CD4-positive, alpha-beta T cell treated with Interferon alpha-2 for 1 hour (primary cell): ENCODE data around the gene DNAJB6.

Experiments used
- DNase-seq, 2 donors: peaks; one replicate each; pipeline ENCODE4 v3.0.0-alpha.2; 2020 to 2022

Gene DNAJB6

GRCh38 chr7:157431173-157431950, 94.6 kb downstream of the DNAJB6 start:
- no peak for DNase-seq

- DNase-seq, result no peak
These were observed 95.2 kb downstream of the DNAJB6 start for GRCh38 chr7:157431951-157432540.

- DNase-seq, result no peak
These were observed 95.7 kb downstream of the DNAJB6 start for GRCh38 chr7:157432541-157432956.

GRCh38 chr7:157432957-157433576, 96.3 kb downstream of the DNAJB6 start:
- peak; percentile 26 to 64 for DNase-seq

DNA sequence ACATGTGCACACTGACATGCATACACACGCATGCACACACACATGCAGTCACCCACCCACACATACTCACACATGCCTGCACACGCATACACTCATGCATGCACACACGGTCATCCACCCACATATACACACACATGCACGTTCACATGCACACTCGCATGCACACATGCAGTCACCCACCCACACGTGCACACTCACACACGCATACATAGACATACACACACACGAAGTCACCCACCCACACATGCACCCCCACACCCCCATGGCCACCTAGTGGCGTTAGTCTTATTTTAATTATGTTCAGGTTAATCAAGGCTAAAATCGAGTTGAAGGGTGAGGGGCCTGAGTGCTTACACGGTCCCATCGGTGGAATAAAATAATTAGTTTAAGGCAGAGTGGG, 96.8 kb downstream of the DNAJB6 start:
- no peak for DNase-seq

GRCh38 chr7:157434231-157434630, 97.4 kb downstream of the DNAJB6 start:
- no peak for DNase-seq

DNA sequence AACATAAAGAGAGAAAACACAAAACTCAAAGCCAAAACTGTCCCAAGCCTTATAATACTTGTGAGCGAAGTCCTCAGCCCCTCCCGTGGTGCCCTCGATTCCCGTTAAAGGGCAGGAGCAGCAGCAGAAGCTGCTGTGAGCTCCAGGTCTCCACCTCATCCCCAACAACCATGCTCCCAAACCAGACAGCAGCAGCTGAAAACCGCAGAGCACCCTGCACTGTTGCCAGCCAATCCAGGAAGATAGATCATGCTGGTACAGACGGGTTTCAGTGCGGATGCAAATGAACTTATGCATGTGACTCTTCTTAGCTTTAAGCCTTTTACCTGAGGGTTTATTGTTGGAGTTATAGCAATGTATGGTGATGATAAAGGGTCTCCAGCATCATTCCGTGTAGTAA, 97.9 kb downstream of the DNAJB6 start:
- DNase-seq, result no peak

DNA sequence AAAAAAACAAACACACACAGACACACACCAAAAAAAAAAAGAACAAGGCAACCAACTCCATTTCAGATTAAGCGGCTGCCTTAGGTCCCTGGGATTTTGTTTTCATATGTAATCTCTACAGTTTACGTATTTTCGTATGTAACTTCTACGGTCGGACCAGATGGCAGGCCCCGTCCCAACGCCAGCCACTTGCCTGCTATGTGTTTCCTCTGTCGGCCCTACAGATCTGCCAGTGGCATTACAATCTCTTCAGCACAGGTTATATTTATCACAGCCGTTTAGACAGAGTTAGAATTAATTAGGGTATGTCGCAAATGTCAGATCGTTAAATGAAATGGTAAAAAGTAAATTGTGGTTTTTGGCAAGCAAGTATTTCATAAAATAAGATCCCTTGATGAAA, 99.3 kb downstream of the DNAJB6 start:
- DNase-seq, result no peak

DNA sequence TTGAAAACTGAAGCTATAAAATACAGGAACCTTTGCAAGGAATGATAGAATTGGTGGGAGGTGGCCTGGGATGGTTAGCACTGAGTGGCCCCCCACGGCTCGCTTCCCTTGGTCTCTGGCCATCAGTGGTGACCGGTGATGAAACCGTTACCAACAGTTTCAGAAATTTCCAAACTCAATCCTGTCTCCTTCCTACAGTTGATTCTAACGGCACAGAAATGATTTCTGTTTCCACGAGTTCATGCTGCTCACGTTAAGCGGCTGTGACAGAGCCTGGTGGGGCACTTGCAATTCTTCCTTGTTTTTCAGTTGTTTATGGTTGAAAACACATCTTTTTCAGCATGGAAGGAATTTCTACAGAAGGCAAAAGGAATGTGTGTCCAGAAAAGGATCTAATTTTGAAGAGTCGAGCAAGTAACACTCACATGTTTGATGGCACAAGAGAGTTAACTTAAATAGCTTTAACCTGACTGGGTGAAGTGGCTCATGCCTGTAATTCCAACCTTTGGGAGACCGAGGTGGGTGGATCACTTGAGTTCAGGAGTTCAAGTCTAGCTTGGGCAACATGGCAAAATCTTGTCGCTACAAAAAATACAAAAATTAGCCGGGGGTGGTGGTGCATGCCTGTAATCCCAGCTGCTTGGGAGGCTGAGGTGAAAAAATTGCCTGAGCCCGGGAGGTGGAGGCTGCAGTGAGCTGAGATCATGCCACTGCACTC, 100.1 kb downstream of the DNAJB6 start:
- DNase-seq, result no peak

- no peak for DNase-seq
These were observed 100.8 kb downstream of the DNAJB6 start for GRCh38 chr7:157437519-157438061.

GRCh38 chr7:157438121-157439025, 101.6 kb downstream of the DNAJB6 start:
- DNase-seq, result no peak

DNA sequence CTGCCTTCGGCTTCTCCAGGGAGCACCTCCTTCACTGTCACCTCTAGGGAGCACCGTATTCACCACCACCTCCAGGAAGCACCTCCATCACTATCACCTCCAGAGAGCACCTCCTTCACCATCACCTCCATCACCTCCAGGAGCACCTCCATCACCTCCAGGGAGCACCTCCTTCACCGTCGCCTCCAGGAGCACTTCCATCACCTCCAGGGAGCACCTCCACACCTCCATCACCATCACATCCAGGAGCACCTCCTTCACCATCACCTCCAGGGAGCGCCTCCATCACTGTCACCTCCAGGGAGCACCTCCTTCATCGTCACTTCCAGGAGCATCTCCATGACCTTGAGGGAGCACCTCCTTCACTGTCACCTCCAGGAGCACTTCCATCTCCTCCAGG, 102.3 kb downstream of the DNAJB6 start:
- no peak for DNase-seq

DNA sequence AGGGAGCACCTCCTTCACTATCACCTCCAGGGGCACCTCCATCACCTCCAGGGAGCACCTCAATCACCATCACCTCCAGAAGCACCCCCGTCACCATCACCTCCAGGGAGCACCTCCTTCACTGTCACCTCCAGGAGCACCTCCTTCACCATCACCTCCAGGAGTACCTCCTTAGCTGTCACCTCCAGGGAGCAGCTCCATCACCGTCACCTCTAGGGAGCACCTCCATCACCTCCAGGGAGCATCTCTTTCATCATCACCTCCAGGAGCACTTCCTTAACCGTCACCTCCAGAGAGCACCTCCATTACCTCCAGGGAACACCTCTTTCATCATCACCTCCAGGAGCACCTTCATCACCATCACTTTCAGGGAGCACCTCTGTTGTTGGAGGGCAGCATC, 103.0 kb downstream of the DNAJB6 start:
- DNase-seq, result no peak

DNA sequence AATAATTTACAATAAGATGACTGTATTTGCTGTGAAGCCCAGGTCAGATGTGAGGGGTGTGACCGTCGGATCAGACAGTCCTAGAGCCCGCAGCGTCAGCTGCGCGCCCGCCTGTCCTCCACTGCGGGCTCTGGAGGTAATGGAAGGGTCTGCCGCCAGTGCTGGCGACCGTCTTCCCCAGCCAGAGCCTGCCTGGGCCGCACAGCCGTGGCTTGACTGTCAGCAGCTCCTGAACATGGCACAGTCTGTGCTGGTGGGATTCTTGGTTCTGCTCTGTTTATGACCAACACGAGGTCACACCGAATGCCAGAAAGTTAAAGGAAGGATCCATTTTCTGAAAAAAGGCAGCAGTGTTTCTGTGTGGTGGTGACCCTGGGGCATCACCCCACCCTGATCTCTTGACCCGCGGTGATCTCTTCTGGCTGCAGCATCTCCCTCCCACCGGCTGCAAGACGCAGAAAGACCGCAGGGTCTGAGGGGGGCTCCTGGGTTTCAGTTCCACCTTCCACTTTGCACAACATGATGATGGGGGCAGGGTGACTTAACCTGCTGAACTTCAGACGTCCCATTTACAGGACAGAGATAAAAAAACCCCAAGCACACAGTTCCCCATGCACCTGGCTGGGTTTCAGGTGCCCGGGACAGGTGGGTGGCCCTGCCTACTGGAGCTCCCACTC, 103.7 kb downstream of the DNAJB6 start:
- no peak for DNase-seq

DNA sequence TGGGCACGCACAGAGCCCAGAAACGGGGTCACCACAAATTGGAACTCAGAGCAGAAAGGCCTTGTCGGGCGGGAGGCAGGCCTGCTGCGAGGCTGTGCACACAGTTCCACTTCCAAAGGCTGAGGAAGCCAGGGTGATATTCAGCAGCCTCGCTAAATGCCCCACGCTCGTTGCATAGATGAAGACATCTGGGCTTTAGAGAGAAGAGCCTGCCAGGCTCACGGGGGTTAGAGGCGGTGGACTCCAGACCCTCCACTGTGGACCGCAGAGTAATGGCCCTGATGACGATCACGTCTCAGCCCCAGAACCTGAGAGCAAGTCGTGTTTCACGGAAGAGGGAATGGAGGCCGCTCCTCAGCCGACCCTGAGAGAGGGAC, 104.2 kb downstream of the DNAJB6 start:
- DNase-seq, result no peak

DNA sequence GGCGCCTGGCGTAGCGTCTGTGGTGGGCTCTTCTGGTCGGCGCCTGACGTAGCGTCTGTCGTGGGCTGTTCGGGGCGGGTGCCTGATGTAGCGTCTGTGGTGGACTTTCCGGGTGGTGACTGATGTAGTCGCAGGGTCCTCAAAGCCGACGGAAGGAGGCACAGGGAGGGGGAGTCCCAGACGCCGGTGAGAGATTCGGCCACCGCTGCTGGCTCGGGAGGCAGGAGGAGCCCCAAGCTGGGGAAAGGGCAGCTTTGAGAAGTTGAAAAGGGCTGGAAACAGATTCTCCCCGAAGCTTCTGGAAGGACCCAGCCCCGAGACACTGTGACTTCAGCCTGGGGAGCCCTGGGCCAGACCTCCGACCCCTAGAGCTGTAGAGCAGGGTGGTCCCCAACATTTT, 105.7 kb downstream of the DNAJB6 start:
- DNase-seq, result no peak

- no peak for DNase-seq
These were observed 106.4 kb downstream of the DNAJB6 start for GRCh38 chr7:157442993-157443831.

DNA sequence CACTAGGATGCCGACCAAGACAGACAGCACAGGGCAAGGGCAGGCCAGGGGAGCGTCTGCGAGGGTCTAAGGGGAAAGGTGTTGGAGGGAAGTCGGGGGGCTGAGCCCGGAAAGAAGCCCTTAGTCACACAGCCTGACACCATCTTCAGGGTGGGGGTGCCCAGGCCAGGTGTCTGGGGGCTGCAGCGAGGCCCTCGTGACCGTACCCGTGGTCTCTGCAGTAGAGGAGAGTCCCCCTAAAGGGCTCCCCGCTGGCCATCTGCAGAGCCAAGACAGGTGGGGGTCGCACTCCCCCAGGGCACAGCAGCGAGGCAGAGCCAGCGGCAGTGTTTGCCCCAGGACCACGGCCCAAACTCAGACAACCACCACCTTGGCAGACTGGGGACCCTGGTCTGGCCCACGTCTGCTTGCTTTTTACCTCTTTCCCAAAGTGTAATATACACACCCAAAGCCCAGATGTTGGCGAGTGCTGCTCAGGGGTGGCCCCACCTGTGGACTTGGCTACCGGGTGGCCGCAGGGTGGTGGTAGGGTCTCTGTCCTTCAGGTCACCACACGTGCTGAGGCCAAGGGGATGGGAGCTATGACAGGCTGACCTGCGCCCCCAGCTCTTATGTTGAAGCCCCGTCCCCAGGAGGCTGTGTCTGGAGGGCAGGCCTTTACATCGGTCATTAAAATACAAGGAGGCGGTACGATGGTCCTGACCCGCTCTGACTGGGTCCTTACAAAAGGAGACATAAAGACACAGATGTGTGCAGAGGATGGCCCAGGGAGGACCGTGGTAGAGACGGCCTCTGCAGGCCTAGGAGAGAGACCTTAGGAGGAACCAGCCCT, 107.4 kb downstream of the DNAJB6 start:
- no peak for DNase-seq

DNA sequence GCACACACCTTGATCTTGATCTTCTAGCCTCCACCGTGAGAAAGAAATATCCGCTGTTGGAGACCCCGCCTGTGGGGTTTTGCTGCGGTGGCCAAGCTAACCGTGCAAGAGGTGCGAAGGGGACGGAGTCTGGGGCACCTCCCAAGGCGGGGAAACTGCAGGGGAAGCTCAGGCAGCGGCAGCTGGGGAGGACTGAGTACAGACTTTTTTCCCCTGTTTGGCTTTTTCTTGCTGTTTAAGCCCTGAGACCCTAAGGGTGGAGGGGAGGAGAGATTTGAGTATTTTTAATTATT, 108.0 kb downstream of the DNAJB6 start:
- no peak for DNase-seq
